RWPE2 (cell line): ENCODE data around the gene MTFR1L.
A peak's percentile ranks its signal among the peaks of the same experiment; 100 is the strongest.

Experiments
- ATAC-seq: fragments of 200-7000 bp; cut with Tn5 transposase; 3 replicates; pipeline ENCODE4 v1.9.1; 2021; ENCODE audit warnings: low read depth
- DNase-seq: peaks from one replicate; pipeline ENCODE4 v3.0.0-alpha.2; 2020; ENCODE audit warnings: low spot score
- H3K27ac ChIP-seq: fragments of 450-650 bp; 2 replicates; pipeline ENCODE4 v1.5.1; 2017; ENCODE audit warnings: mild to moderate bottlenecking; ENCODE audit not compliant: poor library complexity, severe bottlenecking
- H3K27me3 ChIP-seq: fragments of 250-450 bp; sonication (Bioruptor Pico); 2 replicates; pipeline ENCODE4 v1.5.1; 2021; ENCODE audit warnings: mild to moderate bottlenecking, moderate library complexity; ENCODE audit not compliant: insufficient read depth, poor library complexity, severe bottlenecking
- H3K36me3 ChIP-seq: fragments of 250-450 bp; sonication (Bioruptor Pico); 2 replicates; pipeline ENCODE4 v1.5.1; 2020; ENCODE audit warnings: low read depth, mild to moderate bottlenecking, moderate library complexity
- H3K4me1 ChIP-seq: fragments of 250-450 bp; sonication (Bioruptor Pico); 2 replicates; pipeline ENCODE4 v1.5.1; 2021; ENCODE audit warnings: mild to moderate bottlenecking, moderate library complexity; ENCODE audit not compliant: insufficient read depth, poor library complexity, severe bottlenecking
- H3K4me3 ChIP-seq: fragments of 250-450 bp; sonication (Bioruptor Pico); 2 replicates; pipeline ENCODE4 v1.5.1; 2021; ENCODE audit warnings: mild to moderate bottlenecking, moderate library complexity; ENCODE audit not compliant: severe bottlenecking
- H3K9me3 ChIP-seq: fragments of 250-450 bp; sonication (Bioruptor Pico); 2 replicates; pipeline ENCODE4 v1.5.1; 2021; ENCODE audit warnings: mild to moderate bottlenecking, moderate library complexity; ENCODE audit not compliant: severe bottlenecking
- TF ChIP-seq, protein P1 (sequence below): fragments of 450-650 bp; IDR thresholded peaks from one replicate; pipeline ENCODE4 v1.5.1; 2017; ENCODE audit warnings: mild to moderate bottlenecking, moderate library complexity; ENCODE audit not compliant: poor library complexity, severe bottlenecking

The MTFR1L gene

DNA sequence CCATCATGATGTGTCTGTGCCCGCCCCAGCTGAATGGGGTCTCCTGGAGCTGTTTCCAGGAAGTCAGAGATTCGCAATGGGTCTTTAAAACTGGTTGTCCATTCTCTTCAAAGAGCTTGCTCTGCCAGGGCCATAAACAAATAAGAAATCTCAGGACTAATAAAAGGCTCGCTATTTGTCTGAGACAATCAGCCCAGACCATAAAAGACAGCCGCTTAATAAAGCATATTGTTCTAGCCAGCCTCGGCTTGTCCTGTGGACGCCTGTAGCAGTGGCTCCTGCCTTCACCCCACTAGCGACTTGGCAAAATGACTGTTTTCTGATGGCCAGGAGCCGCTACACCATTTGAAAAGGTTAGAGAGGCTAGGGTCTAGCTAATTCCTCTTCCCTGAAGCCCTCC is 40.4 kb upstream of the MTFR1L start:
- no peak overlapping the region for H3K4me3 ChIP-seq

DNA sequence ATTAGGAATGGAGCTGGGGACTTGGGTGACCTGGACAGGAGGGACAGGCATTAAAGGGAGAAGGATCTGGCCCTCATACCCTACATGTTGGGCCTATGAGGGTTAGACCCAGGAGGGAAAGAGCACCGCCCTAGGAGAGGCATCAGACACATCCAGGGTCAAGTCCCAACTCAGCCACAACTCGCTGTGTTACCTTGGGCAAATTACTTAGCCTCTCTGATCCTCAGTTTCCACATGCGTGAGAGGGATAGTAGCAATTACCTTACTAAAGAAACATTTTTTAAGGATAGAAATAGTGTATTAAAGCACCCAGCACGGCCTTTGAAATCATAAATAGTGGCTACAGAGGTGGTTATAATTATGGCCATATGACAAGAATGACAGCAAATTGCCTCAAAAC is 39.9 kb upstream of the MTFR1L start:
- TF ChIP-seq, protein P1, sequence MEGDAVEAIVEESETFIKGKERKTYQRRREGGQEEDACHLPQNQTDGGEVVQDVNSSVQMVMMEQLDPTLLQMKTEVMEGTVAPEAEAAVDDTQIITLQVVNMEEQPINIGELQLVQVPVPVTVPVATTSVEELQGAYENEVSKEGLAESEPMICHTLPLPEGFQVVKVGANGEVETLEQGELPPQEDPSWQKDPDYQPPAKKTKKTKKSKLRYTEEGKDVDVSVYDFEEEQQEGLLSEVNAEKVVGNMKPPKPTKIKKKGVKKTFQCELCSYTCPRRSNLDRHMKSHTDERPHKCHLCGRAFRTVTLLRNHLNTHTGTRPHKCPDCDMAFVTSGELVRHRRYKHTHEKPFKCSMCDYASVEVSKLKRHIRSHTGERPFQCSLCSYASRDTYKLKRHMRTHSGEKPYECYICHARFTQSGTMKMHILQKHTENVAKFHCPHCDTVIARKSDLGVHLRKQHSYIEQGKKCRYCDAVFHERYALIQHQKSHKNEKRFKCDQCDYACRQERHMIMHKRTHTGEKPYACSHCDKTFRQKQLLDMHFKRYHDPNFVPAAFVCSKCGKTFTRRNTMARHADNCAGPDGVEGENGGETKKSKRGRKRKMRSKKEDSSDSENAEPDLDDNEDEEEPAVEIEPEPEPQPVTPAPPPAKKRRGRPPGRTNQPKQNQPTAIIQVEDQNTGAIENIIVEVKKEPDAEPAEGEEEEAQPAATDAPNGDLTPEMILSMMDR = no peak
- no peak for DNase-seq
- Histone ChIP-seq H3K36me3 (no peaks in the 10 kb centered on the region), H3K27me3 (no peaks in the 10 kb centered on the region), H3K27ac (no peak overlapping the region), H3K9me3 (no peaks in the 10 kb centered on the region), H3K4me3 (no peak overlapping the region), H3K4me1 (no peaks in the 10 kb centered on the region)
- no peak for ATAC-seq

More for the DNA sequence above, 40.4 kb upstream of the MTFR1L start:
- TF ChIP-seq, protein P1 = no peak
- no peaks in the 10 kb centered on the region for H3K36me3 ChIP-seq
- H3K4me1 ChIP-seq = no peaks in the 10 kb centered on the region
- ATAC-seq = no peak
- H3K9me3 ChIP-seq = no peaks in the 10 kb centered on the region
- no peak overlapping the region for H3K27ac ChIP-seq
- no peaks in the 10 kb centered on the region for H3K27me3 ChIP-seq
- no peak for DNase-seq

DNA sequence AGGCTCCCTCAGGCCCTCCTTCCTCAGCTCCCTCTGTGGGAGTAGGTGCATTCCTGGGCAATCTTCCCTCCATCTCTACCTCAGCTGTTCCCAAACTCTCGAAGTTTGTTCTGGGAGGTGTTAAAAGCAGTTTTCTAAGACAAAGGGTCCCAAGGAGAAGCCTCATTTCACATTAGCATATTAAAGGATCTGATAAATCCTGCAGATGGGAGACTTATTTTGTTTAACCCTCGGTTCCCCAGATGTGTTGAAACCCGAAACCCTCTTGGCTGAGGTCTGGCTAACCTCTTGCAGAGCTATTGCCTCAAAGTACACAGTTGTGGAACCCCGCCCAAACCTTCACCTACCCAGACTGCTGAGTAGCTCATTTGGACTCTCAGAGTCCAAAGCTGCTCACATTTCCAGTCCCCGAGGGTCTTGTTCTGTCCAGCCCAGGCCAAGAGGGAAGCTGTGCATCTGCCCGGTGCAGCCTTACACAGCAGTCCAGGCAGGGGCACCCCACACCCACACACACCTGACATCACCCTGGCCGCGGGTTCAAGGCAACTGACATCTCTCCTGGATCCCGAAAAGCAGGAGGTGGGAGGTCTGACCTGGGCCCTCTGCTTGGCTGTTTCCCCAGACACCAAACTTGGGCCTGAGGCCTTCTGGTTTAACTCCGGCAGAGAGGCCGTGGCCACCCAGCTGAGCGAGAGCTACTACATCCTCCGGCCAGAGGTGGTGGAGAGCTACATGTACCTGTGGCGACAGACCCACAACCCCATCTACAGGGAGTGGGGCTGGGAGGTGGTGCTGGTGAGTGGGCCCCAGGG is 39.2 kb upstream of the MTFR1L start:
- TF ChIP-seq, protein P1 = no peak
- Histone ChIP-seq H3K36me3 (no peaks in the 10 kb centered on the region), H3K4me3 (no peak overlapping the region), H3K27me3 (no peaks in the 10 kb centered on the region), H3K4me1 (no peaks in the 10 kb centered on the region), H3K27ac (no peak overlapping the region), H3K9me3 (no peaks in the 10 kb centered on the region)
- DNase-seq (no peak), ATAC-seq (peak; percentile 72)

DNA sequence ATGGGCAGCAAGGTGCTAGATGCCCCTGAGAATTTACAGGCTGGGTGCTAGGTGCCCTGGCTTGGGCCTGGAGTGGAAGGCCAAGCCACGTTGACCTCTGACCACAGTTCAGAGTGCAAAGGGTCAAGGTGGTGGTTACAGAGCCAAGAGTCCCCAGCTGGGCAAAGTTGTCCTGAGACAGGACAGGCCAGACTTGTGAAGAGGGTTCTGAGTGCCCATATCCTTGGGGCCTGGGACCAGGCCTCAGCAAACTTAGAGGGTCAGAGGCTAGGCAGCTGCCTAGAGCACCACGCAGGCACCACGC is 38.7 kb upstream of the MTFR1L start:
- Histone ChIP-seq H3K27me3 (no peaks in the 10 kb centered on the region), H3K4me3 (no peak overlapping the region), H3K27ac (no peak overlapping the region), H3K4me1 (no peaks in the 10 kb centered on the region), H3K36me3 (no peaks in the 10 kb centered on the region), H3K9me3 (no peaks in the 10 kb centered on the region)
- ATAC-seq (no peak), DNase-seq (no peak)
- TF ChIP-seq, protein P1 = no peak

GRCh38 chr1:25782608-25783201 is 37.0 kb upstream of the MTFR1L start:
- Histone ChIP-seq H3K27me3 (no peaks in the 10 kb centered on the region), H3K9me3 (no peaks in the 10 kb centered on the region), H3K4me1 (no peaks in the 10 kb centered on the region), H3K4me3 (no peak overlapping the region), H3K36me3 (no peaks in the 10 kb centered on the region), H3K27ac (no peak overlapping the region)
- DNase-seq (no peak), ATAC-seq (no peak)
- TF ChIP-seq, protein P1 = no peak
